ENCODE measurements around the gene CPN1. TPM values are rescaled to one million over a fixed set of nuclear protein-coding genes. Genes with fewer than 3 reads are reported as not detected.

The CPN1 gene
- total and polyA plus RNA-seq, 10 of the 15 experiments (the other 5 are each of a cell fraction or from before 2014, with no cell fraction given) = 0.03 to 0.10 TPM; not detected in 8

- no TSS peak for BruUV-seq (replicated peaks)
- no peak for DNase-seq (ENCODE audit: low read depth, low spot score)
- H3K79me2 ChIP-seq (ENCODE audit: control insufficient read depth, insufficient read depth, low read length) = no peaks in the 10 kb centered on the region
- CTCF ChIA-PET = interaction anchor here (1.0 to 3.0 kb wide), 16 partner anchors 10 to 175 kb away, joined by 3 to 33 read pairs (median 4); partner anchors contain the start of gene DNMBP
- SMC1A ChIA-PET (ENCODE audit: uncharacterized antibody, unreplicated experiment) = interaction anchor here (0.9 to 6.3 kb wide), 13 partner anchors 9 to 175 kb away, joined by 3 to 54 read pairs (median 10); partner anchors contain the start of gene DNMBP
- intact Hi-C loops (cut with micrococcal nuclease; ENCODE audit: unreplicated experiment) (no loop called here), in situ Hi-C loops (cut with MboI) (no loop called here)
- peak overlapping the region; percentile 65 for H2AFZ ChIP-seq (ENCODE audit: control insufficient read depth, low read depth, low read length)
- H3K27ac ChIP-seq (ENCODE audit: control insufficient read depth, insufficient read depth) = peak overlapping the region; percentile 94
- H3K4me2 ChIP-seq (ENCODE audit: control insufficient read depth, insufficient read depth) = peak overlapping the region; percentile 82
- H3K9ac ChIP-seq (ENCODE audit: control insufficient read depth, insufficient read depth, low read length) = peak overlapping the region; percentile 66
- no peaks in the 10 kb centered on the region for H4K20me1 ChIP-seq (ENCODE audit: control insufficient read depth, insufficient read depth)
- peak; percentile 35 for ATAC-seq
- TF ChIP-seq BHLHE40 (IDR thresholded peaks at IDR 0.05; ENCODE audit: borderline replicate concordance in 1 of 2, low read depth in 2 of 2, low read length in 1 of 2) (0 out of 4 replicates have a peak, but pooled peaks of 1 of the 2 experiments have one; percentile 1), POLR2AphosphoS5 (IDR thresholded peaks at IDR 0.05; ENCODE audit: low read length) (peak; percentile 7; the same call in 1 of the 2 replicates), MTA2 (IDR thresholded peaks at IDR 0.05; ENCODE audit: low read depth) (0 out of 2 replicates have a peak, but pooled peaks have one; percentile 2), TCF3 (IDR thresholded peaks at IDR 0.05; ENCODE audit: borderline replicate concordance, insufficient read depth, low read depth, low read length) (no peak), FOXK2 (IDR thresholded peaks at IDR 0.05) (no peak), MTA3 (IDR thresholded peaks at IDR 0.05; ENCODE audit: borderline replicate concordance, low read length) (no peak), NFYB (IDR thresholded peaks at IDR 0.05; ENCODE audit: insufficient read depth, low read depth, low read length) (no peak), IKZF1 (conservative IDR thresholded peaks at IDR 0.05) (peak; percentile 43; the same call in 1 of the 2 replicates)
- POLR2A ChIA-PET = interaction anchor here (0.8 to 1.7 kb wide), 8 partner anchors 11 to 98 kb away, joined by 3 to 6 read pairs (median 4); no protein-coding TSS in a partner anchor
- peak overlapping the region; percentile 41; the same call in 1 of the 2 replicates for H3K4me3 ChIP-seq
- H3K9me3 ChIP-seq (replicated peaks; ENCODE audit: control insufficient read depth, insufficient read depth, low read length) = no peaks in the 10 kb centered on the region; the same call in 2 of the 3 replicates
- FAIRE-seq = no peak
- H3K27me3 ChIP-seq (replicated peaks in 1 of 2; ENCODE audit: control insufficient read depth in 2 of 2, insufficient read depth in 2 of 2, low read length in 1 of 2) = no peaks in the 10 kb centered on the region
- H3K4me1 ChIP-seq (ENCODE audit: control insufficient read depth, insufficient read depth, low read length) = peaks cover 26% of the 10 kb centered on the region
- WGBS (ENCODE audit: insufficient coverage, insufficient replicate concordance, low lambda C conversion rate, missing lambda C conversion rate) = 43% methylated on average over 11 of the region's 11 CpGs
- no peaks in the 10 kb centered on the region for H3K36me3 ChIP-seq (ENCODE audit: control insufficient read depth in 2 of 2, insufficient read depth in 2 of 2, low read length in 1 of 2)
- RAD21 ChIA-PET (ENCODE audit: unreplicated experiment) = interaction anchor here (0.7 to 2.5 kb wide), 14 partner anchors 8 to 175 kb away, joined by 3 to 17 read pairs (median 7); partner anchors contain the start of gene DNMBP
Measured at GRCh38 chr10:100020886-100021253, 60.8 kb downstream of the CPN1 start.

Measured in GM12878 (cell line).